Fibroblast of upper back skin (primary cell): ENCODE measurements around the gene ING1.
"Not testable (repeated sequence)": the region's sequence is repeated elsewhere in the genome, so short reads cannot be mapped to it uniquely, and the experiment has no call there.

Experiments used
- DNase-seq: peaks from one replicate; pipeline ENCODE4 v3.0.0-alpha.2; 2013

ING1 gene, protein sequence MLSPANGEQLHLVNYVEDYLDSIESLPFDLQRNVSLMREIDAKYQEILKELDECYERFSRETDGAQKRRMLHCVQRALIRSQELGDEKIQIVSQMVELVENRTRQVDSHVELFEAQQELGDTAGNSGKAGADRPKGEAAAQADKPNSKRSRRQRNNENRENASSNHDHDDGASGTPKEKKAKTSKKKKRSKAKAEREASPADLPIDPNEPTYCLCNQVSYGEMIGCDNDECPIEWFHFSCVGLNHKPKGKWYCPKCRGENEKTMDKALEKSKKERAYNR

DNA sequence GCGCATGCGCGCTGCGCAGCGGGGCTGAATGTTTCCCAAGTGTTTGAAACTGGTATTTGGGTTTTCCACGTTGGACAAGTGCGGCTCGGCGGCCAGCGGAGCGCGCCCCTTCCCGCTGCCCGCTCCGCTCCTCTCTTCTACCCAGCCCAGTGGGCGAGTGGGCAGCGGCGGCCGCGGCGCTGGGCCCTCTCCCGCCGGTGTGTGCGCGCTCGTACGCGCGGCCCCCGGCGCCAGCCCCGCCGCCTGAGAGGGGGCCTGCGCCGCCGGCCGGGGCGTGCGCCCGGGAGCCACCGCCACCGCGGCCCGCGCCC, at the start of gene ING1:
Gene ING1, plus strand, starts transcription at position 59 of the 311 bp plus-strand sequence. CDS start 450 bp downstream, outside the sequence.
- no peak for DNase-seq

DNA sequence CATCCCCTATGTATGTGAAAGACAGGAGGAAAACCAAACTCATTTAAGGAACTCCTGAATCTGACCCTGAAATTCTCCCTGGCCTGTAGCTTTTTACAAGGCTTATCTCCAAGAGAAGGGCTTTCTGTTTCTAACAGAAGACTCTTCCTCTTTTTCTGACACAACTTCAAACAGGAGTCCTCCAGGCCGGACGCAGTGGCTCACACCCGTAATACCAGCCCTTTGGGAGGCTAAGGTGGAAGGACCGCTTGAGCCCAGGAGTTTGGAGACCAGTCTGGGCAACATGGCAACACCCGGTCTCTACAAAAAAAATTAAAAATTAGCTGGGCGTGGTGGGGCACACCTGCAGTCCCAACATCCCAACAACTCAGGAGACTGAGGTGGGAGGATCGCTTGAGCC, 49.5 kb upstream of the ING1 start:
- no peak for DNase-seq

DNA sequence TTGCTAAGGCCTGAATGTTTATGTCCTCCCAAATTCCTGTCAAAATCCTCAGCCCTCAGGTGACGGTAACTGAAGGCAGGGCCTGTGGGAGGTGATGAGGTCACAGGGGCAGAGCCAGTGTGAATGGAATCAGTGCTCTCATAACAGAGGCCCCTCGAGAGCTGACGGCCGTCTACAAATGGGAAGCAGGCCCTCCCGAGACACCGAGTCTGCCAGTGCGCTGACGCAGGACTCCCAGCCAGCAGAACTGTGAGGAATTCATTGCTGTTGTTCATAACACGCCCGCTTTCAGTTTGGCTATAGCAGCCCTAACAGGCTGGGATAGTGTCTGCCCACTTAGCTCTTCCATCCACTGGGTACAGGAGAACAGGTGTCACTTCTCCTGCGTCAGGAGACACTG, 48.8 kb upstream of the ING1 start:
- DNase-seq, result no peak

DNA sequence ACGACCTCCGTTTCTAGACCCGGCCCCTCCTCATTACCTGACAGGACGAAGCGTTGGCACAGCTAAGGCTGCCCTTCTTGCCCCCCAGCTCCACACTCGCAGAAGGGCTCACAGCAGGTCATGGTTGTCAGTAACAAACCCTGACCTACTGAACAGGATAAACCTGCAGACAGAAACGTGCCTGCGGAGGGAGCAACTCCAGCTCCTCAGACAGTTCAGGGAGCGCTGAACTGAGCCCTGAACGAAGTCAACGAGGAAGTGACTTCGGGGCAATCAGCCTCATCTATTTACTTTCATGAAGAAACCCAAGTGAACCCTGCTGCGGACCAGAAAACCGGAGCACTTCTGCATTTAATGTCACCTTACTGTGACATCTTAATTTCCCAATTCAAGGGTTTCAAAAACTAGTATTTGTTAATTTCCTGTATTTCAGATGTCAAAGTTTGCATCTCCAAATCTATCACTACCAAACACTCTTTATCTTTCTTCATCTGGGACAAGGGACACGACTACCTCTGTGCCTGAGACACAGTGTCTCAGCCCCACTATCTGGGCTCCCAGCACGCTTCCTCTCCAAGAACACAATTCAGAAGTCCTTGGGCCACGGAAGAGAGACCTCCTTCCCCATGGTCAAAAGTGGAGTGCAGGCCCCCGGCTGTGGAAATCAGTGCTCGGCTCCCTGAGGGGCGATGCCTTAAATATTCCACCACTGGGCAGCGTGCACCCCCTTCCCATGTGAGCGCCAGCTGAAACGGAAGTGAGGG, 47.8 kb upstream of the ING1 start:
- no peak for DNase-seq

DNA sequence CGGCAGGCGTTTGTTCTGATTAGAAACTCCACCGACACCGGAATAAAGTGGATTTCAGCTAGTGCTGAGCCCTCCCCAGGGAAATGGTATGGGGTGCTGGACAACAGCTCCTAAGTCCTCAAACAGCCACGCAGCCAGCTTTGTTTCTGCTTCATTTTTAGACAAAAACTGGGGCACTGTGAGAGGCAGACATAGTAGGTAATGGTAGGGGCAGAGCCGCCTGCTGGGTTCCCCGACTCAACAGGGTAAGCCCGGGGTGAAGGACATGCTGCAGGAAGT, 47.3 kb upstream of the ING1 start:
- DNase-seq, result no peak

DNA sequence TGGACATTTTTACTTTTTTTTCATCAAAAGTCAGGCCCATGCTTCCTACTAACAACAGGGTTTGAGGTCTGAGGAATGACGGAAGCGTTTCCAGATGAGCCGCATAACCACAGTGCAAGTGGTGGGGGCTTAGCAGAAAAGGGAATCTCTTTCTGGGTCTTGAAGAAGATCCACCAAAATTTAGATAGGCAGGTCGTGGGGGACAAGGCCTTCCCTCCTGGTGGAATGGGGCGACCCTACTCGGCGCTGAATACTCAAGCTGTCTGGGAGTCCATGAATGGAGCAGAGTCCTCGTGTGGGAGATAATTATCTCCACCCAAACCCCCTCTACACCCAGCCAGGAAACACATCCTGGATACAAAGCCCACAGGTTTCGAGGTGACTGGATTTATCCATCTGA, 44.5 kb upstream of the ING1 start:
- no peak for DNase-seq

DNA sequence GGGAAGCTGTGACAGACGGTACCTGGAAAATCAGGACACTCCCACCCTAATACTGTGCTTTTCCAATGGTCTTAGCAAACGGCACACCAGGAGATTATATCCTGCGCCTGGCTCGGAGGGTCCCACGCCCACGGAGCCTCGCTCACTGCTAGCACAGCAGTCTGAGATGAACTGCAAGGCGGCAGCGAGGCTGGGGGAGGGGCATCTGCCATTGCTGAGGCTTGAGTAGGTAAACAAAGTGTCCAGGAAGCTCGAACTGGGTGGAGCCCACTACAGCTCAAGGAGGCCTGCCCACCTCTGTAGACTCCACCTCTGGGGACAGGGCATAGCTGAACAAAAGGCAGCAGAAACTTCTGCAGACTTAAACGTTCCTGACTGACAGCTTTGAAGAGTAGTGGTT, 43.7 kb upstream of the ING1 start:
- DNase-seq, result not testable (repeated sequence)

DNA sequence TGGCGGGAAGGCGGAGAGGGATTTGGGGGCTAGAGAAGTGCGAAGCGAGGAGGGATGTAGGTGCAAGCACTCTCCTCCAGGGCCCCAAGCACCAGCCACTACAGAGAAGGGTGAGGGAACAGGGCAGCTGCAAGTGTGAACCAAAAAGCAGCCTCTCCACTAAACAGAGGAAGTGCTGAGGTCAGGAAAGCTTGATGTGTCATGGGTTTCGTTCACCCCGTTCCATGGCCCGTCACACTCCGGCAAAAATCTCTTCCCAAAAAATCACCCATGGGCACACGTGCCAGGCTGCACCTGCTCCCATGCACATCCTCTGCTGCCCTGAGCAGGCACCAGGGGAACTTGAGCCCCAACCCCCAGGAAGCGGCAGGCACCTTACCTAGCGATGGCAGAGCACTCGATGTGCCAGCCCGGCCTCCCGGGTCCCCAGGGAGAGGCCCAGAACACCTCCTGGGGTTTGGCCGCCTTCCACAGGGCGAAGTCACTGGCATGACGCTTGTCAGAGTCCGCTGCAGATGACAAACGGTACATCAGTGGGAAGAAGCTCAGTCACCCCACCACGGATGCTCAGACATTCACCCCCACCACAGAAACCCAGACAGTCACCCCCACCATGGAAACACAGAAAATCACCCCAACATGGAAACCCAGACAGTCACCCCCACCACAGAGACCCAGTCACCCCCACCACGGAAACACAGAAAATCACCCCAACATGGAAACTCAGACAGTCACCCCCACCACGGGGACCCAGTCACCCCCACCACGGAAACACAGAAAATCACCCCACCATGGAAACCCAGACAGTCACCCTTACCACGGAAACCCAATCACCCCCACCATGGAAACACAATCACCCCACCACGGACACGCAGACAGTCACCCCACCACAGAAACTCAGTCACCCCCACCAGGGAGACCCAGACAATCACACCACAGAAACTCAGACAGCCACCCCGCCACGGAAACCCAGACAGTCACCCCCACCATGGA, 36.6 kb upstream of the ING1 start:
- DNase-seq, result no peak

DNA sequence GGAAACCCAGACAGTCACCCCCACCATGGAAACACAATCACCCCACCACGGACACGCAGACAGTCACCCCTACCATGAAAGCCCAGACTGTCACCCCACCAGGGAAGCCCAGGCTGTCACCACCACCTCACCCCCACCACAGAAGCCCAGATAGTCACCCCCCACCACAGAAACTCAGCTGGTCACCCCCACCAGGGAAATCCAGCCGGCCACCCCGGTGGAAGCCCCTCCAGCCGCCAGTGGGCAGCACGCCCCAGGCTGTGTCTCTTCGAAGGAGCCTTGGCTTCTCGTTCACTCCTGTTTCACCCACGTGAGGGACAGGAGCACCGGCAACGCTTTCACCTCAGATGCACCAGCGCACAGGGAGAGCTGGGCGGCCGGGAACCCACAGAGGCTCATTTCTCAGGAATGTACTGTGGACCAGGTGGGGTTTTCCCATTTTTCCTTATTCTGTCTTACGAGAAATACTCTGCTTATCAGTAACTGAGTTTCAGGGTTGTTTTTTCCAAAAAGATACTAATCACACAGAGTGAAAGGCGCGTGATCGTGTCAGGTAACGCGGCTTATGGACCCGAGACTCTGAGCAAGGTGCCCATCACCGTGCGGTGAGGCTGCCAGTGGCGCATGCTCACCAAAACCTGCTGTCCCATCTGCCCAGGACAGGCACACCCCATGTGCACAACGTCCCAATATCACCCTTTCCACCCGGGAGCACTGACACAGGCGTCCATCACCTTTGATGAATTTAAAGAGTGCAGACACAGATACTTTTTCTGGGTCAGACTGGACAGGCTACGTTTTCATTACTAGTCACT, 35.6 kb upstream of the ING1 start:
- no peak for DNase-seq

DNA sequence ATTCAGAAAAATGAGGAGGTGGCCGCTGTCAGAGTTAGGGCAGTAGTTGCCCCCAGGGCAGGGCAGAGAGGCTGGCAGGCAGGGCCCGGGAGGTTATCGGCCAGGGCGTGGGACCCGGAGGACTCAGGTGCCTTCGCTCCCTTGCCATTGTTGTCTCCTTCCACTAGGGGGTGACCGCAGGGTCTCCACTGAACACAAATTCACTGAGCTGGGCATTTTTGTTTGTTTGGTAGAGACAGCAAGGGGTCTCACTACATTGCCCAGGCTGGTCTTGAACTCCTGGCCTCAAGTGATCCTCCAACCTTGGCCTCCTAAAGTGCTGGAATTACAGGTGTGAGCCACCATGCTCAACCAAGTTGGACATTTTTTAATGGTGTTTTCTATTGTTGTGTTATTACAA, 32.6 kb upstream of the ING1 start:
- no peak for DNase-seq

DNA sequence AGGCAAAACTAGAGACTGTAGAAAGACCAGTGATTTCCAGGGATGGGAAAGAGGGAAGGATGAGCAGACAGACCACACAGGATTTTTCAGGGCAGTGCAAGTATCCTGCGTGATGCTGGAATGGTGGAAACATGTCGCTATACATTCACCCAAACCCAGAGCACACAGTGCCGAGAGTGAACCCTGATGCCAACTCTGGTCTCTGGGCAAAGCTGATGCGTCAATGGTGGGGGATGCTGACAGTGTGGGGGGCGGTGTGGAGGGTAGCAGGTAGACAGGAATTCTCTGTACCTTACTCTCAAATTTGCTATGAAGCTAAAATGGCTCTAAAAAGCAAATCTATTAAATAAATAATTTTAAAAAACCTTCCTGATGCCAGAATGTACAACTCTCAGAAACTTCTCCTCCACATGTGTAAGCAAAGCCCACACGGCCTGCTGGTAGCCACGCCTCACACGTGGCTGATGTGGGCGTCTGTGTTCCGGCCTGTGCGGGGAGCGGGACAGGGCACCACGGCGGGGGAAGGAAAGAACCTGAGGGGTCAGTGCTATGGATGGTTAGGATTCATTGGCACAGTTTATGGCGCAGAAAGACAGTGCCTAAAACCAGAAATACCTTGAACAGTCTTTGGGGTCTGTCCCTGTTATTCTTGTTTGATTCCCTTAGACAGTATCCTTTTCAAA, 31.5 kb upstream of the ING1 start:
- no peak for DNase-seq

DNA sequence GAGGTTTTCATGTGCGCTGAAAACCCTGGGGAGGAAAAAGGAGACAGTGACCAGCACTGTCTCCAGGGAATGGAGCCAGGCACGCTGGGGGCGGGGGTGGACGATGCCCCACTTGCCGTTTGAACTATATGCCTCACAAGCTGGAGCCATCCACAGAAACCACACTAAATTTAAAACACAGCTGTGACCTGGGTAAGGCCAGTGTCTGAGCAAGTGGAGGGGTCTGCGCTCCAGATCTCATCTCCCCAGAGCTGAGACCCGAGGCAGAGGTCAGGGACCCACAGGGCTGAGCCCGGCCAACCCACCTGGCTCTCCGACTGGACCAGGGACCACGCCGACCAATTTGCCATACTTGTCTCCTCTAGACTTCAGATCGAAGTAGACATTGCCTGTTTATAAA, 30.8 kb upstream of the ING1 start:
- no peak for DNase-seq

DNA sequence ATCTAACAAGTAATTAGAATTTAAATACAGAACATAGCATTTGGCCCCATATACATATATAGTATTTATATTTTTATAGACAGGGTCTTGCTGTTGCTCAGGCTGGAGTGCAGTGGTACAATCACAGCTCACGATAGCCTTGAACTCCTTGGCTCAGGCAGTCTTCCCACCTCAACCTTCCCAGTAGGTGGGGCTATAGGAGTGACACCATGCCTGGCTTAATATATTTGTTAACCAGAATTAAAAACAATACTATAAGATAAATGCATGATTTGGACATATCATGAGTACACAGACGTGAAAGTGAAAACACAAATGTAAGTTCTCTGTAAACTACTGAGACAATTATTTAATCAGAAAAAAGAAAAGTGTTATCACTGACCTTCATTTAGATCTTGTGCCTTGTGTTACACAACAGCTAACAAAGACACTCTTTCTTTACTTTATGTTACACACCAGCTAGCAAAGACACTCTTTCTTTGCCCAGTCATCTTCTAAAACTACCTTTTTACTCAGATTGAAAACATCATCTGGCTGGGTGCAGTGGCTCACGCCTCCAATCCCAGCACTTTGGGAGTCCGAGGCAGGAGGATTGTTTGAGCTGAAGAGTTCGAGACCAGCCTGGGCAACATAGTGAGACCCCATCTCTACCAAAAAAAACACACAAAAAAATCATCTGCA, 30.2 kb upstream of the ING1 start:
- no peak for DNase-seq

DNA sequence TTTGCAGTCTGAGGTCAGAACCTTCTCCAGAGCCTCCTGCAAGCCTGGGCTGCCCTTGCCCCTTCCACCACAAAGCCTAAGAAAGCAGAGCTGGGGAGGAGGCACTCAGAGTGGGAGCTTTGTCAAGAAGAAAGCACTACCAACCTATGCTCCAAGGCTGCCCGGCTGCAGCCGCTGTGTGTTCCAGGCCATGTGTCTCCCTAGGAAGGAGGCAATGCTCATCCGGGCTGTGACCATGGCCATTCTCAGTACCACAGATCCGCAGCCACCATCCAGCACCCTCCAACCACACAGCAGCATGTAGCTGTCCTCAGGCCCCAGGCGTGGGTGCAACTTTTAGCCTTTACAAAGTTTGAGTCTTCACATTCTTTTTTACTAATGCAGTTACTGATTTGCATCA, 29.6 kb upstream of the ING1 start:
- no peak for DNase-seq

DNA sequence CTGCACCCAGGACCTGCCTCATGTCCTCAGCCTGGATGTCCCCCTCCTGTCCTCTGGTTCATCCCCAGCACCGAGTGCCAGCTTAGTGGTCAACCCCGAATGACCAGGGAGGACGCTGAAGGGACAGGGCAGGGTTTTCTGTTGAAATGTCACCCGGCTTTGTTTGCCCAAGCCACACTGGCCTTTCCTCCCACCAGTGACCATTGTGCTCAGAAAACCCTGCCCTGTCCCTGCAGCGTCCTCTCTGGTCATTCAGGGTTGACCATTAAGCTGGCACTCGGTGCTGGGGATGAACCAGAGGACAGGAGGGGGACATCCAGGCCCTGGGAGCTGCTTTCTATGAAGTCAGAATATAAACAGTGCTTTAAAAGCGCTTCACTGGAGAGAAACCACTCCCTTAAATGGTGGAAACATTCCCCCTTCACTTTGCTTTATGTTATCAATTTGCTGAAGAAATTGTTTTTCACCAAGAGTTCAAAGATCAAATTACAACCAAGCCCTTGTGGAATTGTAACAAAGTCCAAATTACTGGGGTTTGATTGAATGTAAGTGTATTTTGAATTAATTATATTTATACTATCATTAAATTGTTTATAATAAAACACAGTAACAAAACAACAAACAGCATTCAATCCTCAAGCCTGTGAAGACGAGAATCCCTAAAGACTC, 29.0 kb upstream of the ING1 start:
- no peak for DNase-seq

DNA sequence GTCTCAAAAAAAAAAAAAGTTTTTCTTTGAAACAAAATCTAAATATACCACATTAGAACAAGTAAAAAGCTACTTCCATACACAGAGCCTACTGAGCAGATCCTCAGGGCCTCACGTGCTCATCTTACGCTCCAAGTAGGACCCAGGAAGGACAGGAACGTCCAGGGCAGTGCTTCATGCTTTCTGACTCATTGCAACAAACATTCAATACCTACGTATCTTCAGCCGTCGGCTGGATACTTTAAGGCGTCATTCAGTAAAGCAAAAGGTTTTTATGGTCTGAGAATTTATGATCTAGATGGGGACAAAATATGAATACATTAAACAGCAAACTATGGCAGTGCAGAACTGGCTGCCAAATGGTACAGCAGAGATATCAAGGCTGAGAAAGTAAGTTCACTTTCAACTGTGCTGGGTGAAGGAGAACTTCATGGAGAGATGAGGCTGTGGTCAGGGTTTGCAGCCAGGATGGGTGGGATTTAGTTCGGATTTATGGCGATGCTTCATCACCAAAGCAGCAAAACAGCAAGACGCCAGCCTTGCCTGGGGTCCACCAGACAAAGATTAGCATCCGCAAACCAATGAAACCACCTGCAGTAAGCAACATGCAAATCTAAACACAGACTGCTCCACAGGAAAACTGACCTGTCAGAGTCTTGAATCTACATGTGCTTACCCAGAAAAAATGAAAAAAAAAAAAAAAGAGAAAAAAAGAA, 28.0 kb upstream of the ING1 start:
- no peak for DNase-seq

DNA sequence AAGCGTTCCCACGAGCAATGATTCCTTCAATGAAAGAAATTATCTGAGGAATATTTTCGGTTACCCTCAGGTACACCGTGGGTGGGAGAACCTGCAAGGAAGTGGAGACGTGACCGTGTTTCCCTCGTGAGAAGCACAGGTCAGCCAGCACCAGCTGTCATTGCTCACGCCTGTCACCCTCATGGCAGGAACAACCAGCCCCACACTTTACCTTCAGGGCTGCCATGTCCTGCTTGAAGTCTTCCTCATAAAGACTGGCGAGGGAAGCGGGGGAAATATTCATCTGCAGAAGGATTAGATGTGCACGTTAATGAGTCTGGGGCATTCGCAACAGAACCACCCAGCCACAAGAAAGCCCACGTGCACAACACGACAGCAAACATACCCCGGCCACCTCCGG, 25.8 kb upstream of the ING1 start:
- DNase-seq, result no peak

DNA sequence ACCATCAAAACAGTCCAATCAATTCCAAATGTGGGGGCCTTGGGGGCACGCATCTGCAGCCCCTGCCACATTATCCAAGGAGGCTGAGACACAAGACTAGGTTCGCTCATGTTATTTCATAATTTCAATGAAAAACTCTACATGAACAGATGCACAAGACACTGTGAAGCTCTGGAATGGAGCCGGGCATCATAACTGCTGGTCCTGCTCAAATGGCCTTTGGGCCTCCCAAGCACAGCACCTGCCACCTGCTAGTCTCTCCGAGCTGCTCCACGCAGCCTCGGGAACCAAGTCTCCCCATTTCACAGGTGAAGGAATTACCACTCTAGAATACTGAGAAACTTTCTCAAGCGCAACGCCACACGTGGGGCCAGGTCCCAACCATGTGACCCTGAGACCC, 24.5 kb upstream of the ING1 start:
- no peak for DNase-seq

DNA sequence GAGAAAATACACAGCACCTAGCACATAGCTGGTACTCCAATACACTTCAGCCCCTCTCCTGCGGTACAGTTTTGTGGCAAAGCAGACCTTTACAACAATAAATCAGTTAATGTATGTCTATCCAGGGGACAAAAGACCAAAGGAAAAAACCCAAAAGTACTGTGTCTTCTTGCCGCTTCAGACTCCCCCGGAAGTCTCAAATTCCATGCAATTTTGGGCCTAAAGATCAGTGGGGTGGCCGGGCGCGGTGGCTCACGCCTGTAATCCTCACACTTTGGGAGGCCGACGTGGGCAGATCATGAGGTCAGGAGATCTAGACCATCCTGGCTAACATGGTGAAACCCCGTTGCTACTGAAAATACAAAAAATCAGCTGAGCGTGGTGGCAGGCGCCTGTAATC, 23.8 kb upstream of the ING1 start:
- DNase-seq, result no peak

DNA sequence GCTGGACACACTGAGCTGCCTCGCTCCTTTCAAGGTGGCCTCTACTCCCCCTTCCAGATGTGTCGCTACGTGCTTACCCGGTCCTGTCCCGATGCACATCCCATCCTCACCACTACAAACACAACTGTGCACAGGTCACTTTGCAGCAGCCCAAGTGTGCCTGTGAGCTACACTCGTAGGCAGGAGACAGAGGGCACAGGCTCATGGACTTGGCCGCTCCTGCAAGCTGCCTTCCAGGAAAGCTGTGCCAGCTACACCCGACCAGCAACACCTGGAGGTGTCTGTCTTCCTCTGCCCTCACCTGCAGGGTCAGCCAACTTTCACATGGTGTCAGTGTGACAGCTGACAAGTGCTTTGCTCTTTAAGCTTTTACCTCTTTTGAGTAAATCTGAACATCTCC, 23.0 kb upstream of the ING1 start:
- no peak for DNase-seq

DNA sequence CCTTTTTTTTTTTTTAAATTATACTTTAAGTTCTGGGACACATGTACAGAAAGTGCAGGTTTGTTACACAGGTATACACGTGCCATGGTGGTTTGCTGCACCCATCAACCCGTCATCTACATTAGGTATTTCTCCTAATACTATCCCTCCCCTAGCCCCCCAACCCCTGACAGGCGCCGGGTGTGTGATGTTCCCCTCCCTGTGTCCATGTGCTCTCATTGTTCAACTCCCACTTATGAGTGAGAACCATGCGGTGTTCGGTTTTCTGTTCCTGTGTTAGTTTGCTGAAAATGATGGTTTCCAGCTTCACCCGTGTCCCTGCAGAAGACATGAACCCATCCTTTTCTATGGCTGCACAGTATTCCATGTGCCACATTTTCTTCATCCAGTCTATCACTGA, 17.7 kb upstream of the ING1 start:
- not testable (repeated sequence) for DNase-seq
